ENCODE data around the gene CDH4. TPM values are rescaled to one million over a fixed set of nuclear protein-coding genes. Genes with fewer than 3 reads are reported as not detected.

CDH4 gene
- total and polyA plus RNA-seq, 2 donors (not counting 1 experiment from before 2014, with no cell fraction given) = not detected

GRCh38 chr20:61621852-61622251 is 369.8 kb downstream of the CDH4 start:
- no peaks in the 10 kb centered on the region for H3K27me3 ChIP-seq (replicated peaks in 1 of 4; ENCODE audit: control extremely low read depth in 1 of 4, control insufficient read depth in 3 of 4, insufficient read depth in 4 of 4, low read length in 3 of 4)
- H3K4me3 ChIP-seq (ENCODE audit: control extremely low read depth in 1 of 5, extremely low read depth in 1 of 5, insufficient read depth in 1 of 5, low read depth in 2 of 5, low read length in 4 of 5) = no peak overlapping the region
- no peaks in the 10 kb centered on the region for H3K4me1 Mint-ChIP-seq
- peaks cover 2% of the 10 kb centered on the region for H3K9me3 Mint-ChIP-seq (ENCODE audit: insufficient read depth)
- no peak for TF ChIP-seq EZH2 (IDR thresholded peaks at IDR 0.05; ENCODE audit: borderline replicate concordance, insufficient read depth, low read depth, low read length, poor library complexity, severe bottlenecking)
- TF ChIP-seq CTCF (IDR thresholded peaks at IDR 0.05) = no peak
- H3K4me2 ChIP-seq (replicated peaks; ENCODE audit: low read depth, low read length, poor library complexity, severe bottlenecking) = no peak overlapping the region
- ChIA-PET POLR2A (no interaction called here), CTCF (no interaction called here)
- no peak overlapping the region for H2AFZ ChIP-seq (ENCODE audit: insufficient read depth, low read depth, low read length, poor library complexity, severe bottlenecking)
- ATAC-seq (ENCODE audit: low read depth) = no peak
- H3K9ac ChIP-seq (ENCODE audit: low read length) = no peak overlapping the region
- WGBS (ENCODE audit: insufficient coverage) = 93% methylated on average over 5 of the region's 10 CpGs
- intact Hi-C loops (cut with micrococcal nuclease) = no loop called here
- H3K4me3 Mint-ChIP-seq = no peak overlapping the region
- no peaks in the 10 kb centered on the region for H4K20me1 ChIP-seq (ENCODE audit: control insufficient read depth, insufficient read depth, low read length, poor library complexity, severe bottlenecking)
- no peak overlapping the region for H3K27ac ChIP-seq (ENCODE audit: low read length in 2 of 2)
- H3K36me3 ChIP-seq (replicated peaks in 1 of 2; ENCODE audit: control extremely low read depth in 1 of 2, control insufficient read depth in 1 of 2, extremely low read depth in 1 of 2, insufficient read depth in 2 of 2, low read length in 1 of 2) = no peaks in the 10 kb centered on the region
- H3K27ac Mint-ChIP-seq = no peak overlapping the region
- no peaks in the 10 kb centered on the region for H3K27me3 Mint-ChIP-seq
- peaks cover 0 to 37% (median 0%) of the 10 kb centered on the region in 3 donors for H3K9me3 ChIP-seq (ENCODE audit: control extremely low read depth in 1 of 3, control insufficient read depth in 2 of 3, insufficient read depth in 1 of 3, low read length in 2 of 3)
- DNase-seq = no peak
- no peaks in the 10 kb centered on the region for H3K4me1 ChIP-seq (ENCODE audit: control insufficient read depth in 2 of 2, insufficient read depth in 2 of 2, low read length in 2 of 2)
- H3K79me2 ChIP-seq (ENCODE audit: control insufficient read depth, insufficient read depth, low read length) = no peaks in the 10 kb centered on the region

GRCh38 chr20:61623451-61623850 is 371.4 kb downstream of the CDH4 start:
- Histone ChIP-seq H2AFZ (ENCODE audit: insufficient read depth, low read depth, low read length, poor library complexity, severe bottlenecking) (no peak overlapping the region), H3K36me3 (replicated peaks in 1 of 2; ENCODE audit: control extremely low read depth in 1 of 2, control insufficient read depth in 1 of 2, extremely low read depth in 1 of 2, insufficient read depth in 2 of 2, low read length in 1 of 2) (no peaks in the 10 kb centered on the region), H3K4me1 (ENCODE audit: control insufficient read depth in 2 of 2, insufficient read depth in 2 of 2, low read length in 2 of 2) (no peaks in the 10 kb centered on the region), H3K9ac (ENCODE audit: low read length) (no peak overlapping the region), H3K4me2 (replicated peaks; ENCODE audit: low read depth, low read length, poor library complexity, severe bottlenecking) (no peak overlapping the region), H3K4me3 (ENCODE audit: control extremely low read depth in 1 of 5, extremely low read depth in 1 of 5, insufficient read depth in 1 of 5, low read depth in 2 of 5, low read length in 4 of 5) (no peak overlapping the region), H3K27ac (ENCODE audit: low read length in 2 of 2) (no peak overlapping the region), H3K27me3 (replicated peaks in 1 of 4; ENCODE audit: control extremely low read depth in 1 of 4, control insufficient read depth in 3 of 4, insufficient read depth in 4 of 4, low read length in 3 of 4) (no peaks in the 10 kb centered on the region), H3K9me3 (ENCODE audit: control extremely low read depth in 1 of 3, control insufficient read depth in 2 of 3, insufficient read depth in 1 of 3, low read length in 2 of 3) (peaks cover 0 to 35% (median 0%) of the 10 kb centered on the region in 3 donors), H3K79me2 (ENCODE audit: control insufficient read depth, insufficient read depth, low read length) (no peaks in the 10 kb centered on the region), H4K20me1 (ENCODE audit: control insufficient read depth, insufficient read depth, low read length, poor library complexity, severe bottlenecking) (no peaks in the 10 kb centered on the region)
- DNase-seq = no peak
- intact Hi-C loops (cut with micrococcal nuclease) = no loop called here
- no peaks in the 10 kb centered on the region for H3K4me1 Mint-ChIP-seq
- 75% methylated on average over 10 of the region's 11 CpGs for WGBS (ENCODE audit: insufficient coverage)
- H3K9me3 Mint-ChIP-seq (ENCODE audit: insufficient read depth) = peaks cover 2% of the 10 kb centered on the region
- H3K27ac Mint-ChIP-seq = no peak overlapping the region
- no peak for ATAC-seq (ENCODE audit: low read depth)
- ChIA-PET POLR2A (no interaction called here), CTCF (no interaction called here)
- H3K4me3 Mint-ChIP-seq = no peak overlapping the region
- no peak for TF ChIP-seq CTCF (IDR thresholded peaks at IDR 0.05)
- TF ChIP-seq EZH2 (IDR thresholded peaks at IDR 0.05; ENCODE audit: borderline replicate concordance, insufficient read depth, low read depth, low read length, poor library complexity, severe bottlenecking) = no peak
- no peaks in the 10 kb centered on the region for H3K27me3 Mint-ChIP-seq

All from B cell (primary cell).